HG02884 (cell line): ENCODE results near the gene PRR5L.

Experiments used
- ATAC-seq: cut with Tn5 transposase; IDR thresholded peaks from one replicate; pipeline ENCODE4 v1.9.1; 2021; ENCODE audit warnings: mild to moderate bottlenecking, moderate library complexity; ENCODE audit not compliant: unreplicated experiment

Gene PRR5L

DNA sequence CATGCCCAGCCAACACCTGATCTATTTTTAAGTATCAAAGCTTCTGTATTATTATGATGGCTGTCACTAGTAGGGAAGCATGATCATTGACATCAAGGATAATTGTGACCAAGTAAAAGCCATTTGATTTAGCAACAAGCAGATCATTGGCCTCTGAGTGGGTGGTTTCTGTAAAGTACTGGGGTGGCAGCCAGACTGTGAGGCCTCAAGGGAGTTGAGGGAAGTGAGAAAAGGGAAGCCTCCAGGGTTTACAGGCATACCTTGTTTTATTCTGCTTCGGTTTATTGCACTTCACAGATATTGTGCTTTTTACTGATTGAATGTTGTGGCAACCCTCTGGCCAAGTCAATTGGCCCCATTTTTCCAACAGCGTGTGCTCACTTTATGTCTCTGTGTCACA, 60.1 kb downstream of the PRR5L start:
- ATAC-seq, result peak; percentile 61

DNA sequence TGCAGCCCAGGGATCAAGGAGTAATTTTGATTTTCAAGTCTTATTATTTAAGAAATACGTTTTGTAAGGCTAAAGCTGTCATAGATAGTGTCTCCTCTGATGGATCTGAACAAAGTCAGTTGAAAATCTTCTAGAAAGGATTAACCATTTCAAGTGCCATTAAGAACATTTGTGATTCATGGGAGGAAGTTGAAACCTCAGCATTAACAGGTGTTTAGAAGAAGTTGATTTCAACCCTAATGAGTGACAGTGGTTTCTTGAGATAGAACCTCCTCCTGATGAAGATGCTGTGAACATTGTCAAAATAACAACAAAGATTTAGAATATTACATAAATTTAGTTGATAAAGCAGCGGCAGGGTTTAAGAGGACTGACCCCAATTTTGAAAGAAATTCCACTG, 61.7 kb downstream of the PRR5L start:
- ATAC-seq, result no peak

- ATAC-seq, result no peak
These were observed 62.3 kb downstream of the PRR5L start for GRCh38 chr11:36358436-36358835.

GRCh38 chr11:36360318-36360717, 64.2 kb downstream of the PRR5L start:
- ATAC-seq, result peak; percentile 35

GRCh38 chr11:36360826-36361415, 64.8 kb downstream of the PRR5L start:
- peak; percentile 5 for ATAC-seq

GRCh38 chr11:36361472-36361871, 65.4 kb downstream of the PRR5L start:
- ATAC-seq, result no peak

- no peak for ATAC-seq
These were observed 65.9 kb downstream of the PRR5L start for GRCh38 chr11:36361901-36362391.

GRCh38 chr11:36362902-36363301, 66.8 kb downstream of the PRR5L start:
- no peak for ATAC-seq

DNA sequence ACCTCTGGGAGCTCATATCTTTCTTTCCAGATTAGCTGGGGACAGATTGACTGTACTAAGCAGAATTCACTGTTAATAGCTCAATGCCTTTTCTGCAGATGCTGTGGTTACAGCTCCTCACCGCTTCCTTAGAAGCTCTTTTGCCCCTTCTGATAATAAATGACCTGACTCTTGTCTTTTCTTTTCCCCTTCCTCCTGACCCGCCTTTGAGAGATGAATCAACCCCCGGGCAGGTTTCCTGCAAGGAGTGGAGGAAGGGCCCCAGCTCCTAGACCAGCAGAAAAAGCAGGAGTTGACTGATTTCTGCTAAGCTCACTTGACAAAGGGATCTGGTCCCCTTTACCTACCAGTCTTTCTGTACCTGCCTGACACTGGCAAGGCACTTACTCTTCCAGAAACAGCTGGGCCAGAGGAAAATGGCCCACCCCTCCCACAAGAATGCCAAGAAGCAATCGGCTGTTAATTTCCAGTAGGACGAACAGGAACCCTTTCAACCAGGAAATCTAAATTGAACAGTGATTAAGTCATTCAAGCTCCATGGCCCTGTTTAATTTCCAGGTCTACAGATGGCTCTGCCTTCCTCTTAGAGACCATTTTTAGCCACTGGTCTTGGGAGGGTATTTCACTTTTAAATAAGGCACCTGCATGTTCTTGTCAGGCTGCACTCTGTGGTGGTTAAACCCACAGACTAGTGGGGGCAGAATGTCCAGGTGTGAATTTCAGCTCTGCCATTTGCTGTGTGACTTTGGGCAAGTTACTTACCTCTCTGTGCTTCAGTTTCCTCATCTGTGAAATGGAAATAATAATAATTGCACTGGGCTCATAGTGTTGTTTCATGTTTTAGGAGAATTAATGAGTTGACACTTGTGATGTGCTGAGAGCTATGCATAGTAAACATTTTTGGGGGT, 67.5 kb downstream of the PRR5L start:
- no peak for ATAC-seq

- no peak for ATAC-seq
These were observed 68.7 kb downstream of the PRR5L start for GRCh38 chr11:36364551-36365325.

DNA sequence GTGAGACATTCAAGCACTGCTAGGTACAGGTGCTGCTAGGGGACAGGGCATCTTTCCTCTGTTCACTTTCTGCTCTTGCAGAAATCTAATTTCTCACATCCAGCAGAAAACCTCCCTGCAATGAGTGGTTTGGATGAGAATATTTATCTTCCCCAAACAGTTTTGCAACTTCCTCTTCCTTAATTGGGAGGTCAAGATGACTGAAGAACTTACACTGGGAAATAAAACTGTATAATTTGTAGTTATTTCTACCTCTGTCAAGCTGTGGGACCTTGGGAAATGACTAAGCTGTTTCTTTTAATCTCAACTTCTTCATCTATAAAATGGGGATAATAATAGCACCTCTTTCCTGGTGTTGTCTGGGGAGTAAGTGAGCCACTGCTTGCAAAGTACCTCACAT, 69.8 kb downstream of the PRR5L start:
- no peak for ATAC-seq

DNA sequence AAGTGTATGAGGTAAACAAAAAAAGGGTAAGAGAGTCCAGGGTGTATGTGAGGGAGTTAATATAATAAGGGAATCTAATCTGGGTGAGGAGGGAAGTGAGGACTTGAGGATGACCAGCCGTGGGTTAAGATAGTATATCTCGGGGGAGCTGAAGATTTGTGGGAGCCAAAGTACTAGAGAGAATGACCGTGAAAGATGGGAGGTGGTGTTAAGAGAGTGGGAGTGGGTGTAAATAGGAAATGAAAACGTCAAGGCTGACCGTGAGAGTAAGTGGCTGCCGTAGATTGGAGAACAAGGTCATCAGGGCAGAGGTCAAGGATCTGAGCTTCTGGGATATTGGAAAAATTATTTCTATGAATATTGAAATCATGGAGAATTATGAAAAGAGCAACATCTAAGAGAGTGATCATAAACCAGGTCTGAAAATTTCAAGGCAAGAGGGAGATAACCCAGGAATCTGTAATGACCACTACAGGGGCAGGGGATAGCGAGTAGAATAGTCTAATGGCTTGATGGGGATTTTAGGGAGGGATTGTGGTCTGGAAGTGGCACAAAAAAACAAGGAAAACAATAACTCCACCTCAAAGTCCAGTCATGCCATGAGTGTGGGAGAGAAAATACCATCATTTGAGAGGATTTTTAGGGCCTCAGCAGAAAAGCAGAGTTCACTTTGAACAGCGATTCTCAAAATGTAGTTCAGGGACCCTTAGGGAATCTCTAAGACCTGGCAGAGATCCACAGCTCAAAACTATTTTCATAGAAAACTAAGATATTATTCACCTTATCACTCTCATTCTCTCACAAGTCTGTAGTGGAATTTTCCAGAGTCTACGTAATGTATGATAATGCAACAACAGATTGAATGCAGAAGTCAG, 72.0 kb downstream of the PRR5L start:
- no peak for ATAC-seq

DNA sequence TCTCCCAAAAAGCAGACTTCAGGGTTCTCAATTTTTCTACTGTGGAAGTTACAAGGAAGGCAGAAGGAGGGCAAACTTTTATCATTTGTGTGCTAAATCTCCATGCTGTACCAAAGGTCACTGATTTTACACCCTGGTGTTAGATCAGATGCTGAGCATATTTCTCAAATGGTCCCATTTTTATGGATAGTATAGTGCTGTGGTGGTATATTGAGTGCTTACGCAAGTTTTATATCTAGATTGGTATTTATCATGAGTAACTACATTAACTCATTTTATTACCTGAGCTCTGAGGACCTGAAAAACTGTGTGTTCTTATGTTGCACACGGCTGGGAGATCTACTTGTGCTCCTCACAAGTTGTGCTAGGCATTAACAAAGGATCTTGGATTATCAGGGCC, 75.1 kb downstream of the PRR5L start:
- ATAC-seq, result no peak

GRCh38 chr11:36371590-36371989, 75.5 kb downstream of the PRR5L start:
- no peak for ATAC-seq

DNA sequence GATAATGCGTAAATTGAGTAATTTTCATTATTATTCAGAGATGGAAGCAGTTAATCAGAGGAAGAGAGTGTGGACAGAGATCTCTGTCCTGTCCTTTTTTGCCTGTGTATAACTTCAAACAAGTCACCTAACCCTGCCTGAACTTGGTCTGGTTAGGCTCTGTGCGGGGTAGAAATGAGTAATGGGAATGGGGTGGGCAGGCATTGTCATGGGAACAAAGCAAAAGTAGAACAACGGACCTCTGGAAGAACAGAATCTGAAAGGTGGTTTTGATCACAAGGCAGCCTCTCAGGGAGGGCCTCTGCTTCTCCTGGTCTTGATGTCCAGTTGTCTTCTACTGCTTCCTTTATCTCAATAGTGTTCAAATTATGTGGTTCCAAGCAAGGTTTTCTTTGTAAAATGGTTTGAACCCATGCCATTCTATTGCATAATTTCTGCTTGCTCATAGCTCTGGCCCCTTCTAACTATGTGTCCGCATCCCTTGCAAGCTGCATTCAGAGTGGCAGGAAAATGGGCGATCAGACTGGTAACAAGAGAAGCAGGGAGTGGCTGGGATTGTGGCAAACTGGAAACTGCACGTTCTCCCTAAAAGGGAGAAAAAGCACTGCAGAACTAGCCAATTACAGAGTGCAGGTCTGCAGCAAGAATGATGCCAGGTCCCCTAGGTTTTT, 76.1 kb downstream of the PRR5L start:
- no peak for ATAC-seq

- ATAC-seq, result no peak
These were observed 77.2 kb downstream of the PRR5L start for GRCh38 chr11:36373016-36374010.

GRCh38 chr11:36374726-36375125, 78.6 kb downstream of the PRR5L start:
- no peak for ATAC-seq

- no peak for ATAC-seq
These were observed 79.4 kb downstream of the PRR5L start for GRCh38 chr11:36375353-36376008.
